T-helper 2 cell treated with Interferon-gamma antibody and Interleukin-4, amounts not matched to agents 5 μg/mL and 100 μg/mL, for 36 hours (primary cell): Measurements from ENCODE around the gene KRT13.

Source experiments
- DNase-seq: peaks from one replicate; pipeline ENCODE4 v3.0.0; 2021; ENCODE audit warnings: low spot score
- H3K27ac Mint-ChIP-seq: one replicate; pipeline ENCODE4 v1.8.0; 2021; ENCODE audit warnings: mild to moderate bottlenecking, mixed read lengths
- H3K27me3 Mint-ChIP-seq: one replicate; pipeline ENCODE4 v1.8.0; 2021; ENCODE audit warnings: low read depth, mixed read lengths
- H3K36me3 Mint-ChIP-seq: one replicate; pipeline ENCODE4 v1.8.0; 2021; ENCODE audit warnings: low read depth, mixed read lengths
- H3K4me1 Mint-ChIP-seq: one replicate; pipeline ENCODE4 v1.8.0; 2021; ENCODE audit warnings: low read depth, mixed read lengths
- H3K4me3 Mint-ChIP-seq: one replicate; pipeline ENCODE4 v1.8.0; 2022; ENCODE audit warnings: mild to moderate bottlenecking, moderate library complexity, mixed read lengths
- H3K9me3 Mint-ChIP-seq: one replicate; pipeline ENCODE4 v1.8.0; 2021; ENCODE audit warnings: mixed read lengths

Gene KRT13

GRCh38 chr17:41484920-41485904 is 20.2 kb downstream of the KRT13 start:
- Mint-ChIP-seq H3K27ac (no peak overlapping the region), H3K4me1 (no peaks in the 10 kb centered on the region), H3K36me3 (no peaks in the 10 kb centered on the region), H3K4me3 (no peak overlapping the region), H3K9me3 (no peaks in the 10 kb centered on the region), H3K27me3 (peaks cover 3% of the 10 kb centered on the region)
- DNase-seq, result no peak

- H3K27ac Mint-ChIP-seq, result no peak overlapping the region
- DNase-seq, result no peak
- no peak overlapping the region for H3K4me3 Mint-ChIP-seq
- no peaks in the 10 kb centered on the region for H3K36me3 Mint-ChIP-seq
- H3K9me3 Mint-ChIP-seq, result no peaks in the 10 kb centered on the region
- peaks cover 3% of the 10 kb centered on the region for H3K27me3 Mint-ChIP-seq
- no peaks in the 10 kb centered on the region for H3K4me1 Mint-ChIP-seq
Observed at GRCh38 chr17:41483991-41484826, 21.2 kb downstream of the KRT13 start.

- no peaks in the 10 kb centered on the region for H3K9me3 Mint-ChIP-seq
- no peak overlapping the region for H3K27ac Mint-ChIP-seq
- no peaks in the 10 kb centered on the region for H3K36me3 Mint-ChIP-seq
- no peaks in the 10 kb centered on the region for H3K4me1 Mint-ChIP-seq
- no peak for DNase-seq
- H3K4me3 Mint-ChIP-seq, result no peak overlapping the region
- H3K27me3 Mint-ChIP-seq, result peaks cover 3% of the 10 kb centered on the region
Observed at GRCh38 chr17:41483531-41483930, 21.9 kb downstream of the KRT13 start.

GRCh38 chr17:41481036-41481435 is 24.4 kb downstream of the KRT13 start, which contains the start of gene KRT35:
TSS of gene KRT35 (minus strand) at chr17:41481151. CDS start at chr17:41481097, 54 bp downstream.
- no peak within 1 kb of the TSS for H3K4me3 Mint-ChIP-seq
- H3K4me1 Mint-ChIP-seq, result no peaks in the 10 kb centered on the region
- peaks cover 3% of the 10 kb centered on the region for H3K27me3 Mint-ChIP-seq
- no peak for DNase-seq
- no peaks in the 10 kb centered on the region for H3K36me3 Mint-ChIP-seq
- no peak within 1 kb of the TSS for H3K27ac Mint-ChIP-seq
- H3K9me3 Mint-ChIP-seq, result no peaks in the 10 kb centered on the region

- H3K4me1 Mint-ChIP-seq, result no peaks in the 10 kb centered on the region
- peaks cover 3% of the 10 kb centered on the region for H3K27me3 Mint-ChIP-seq
- DNase-seq, result no peak
- no peaks in the 10 kb centered on the region for H3K9me3 Mint-ChIP-seq
- H3K4me3 Mint-ChIP-seq, result no peak overlapping the region
- H3K27ac Mint-ChIP-seq, result no peak overlapping the region
- H3K36me3 Mint-ChIP-seq, result no peaks in the 10 kb centered on the region
Observed at GRCh38 chr17:41480581-41480980, 24.8 kb downstream of the KRT13 start.

- Mint-ChIP-seq H3K36me3 (no peaks in the 10 kb centered on the region), H3K27ac (no peak overlapping the region), H3K27me3 (peaks cover 3% of the 10 kb centered on the region), H3K4me3 (no peak overlapping the region), H3K4me1 (no peaks in the 10 kb centered on the region), H3K9me3 (no peaks in the 10 kb centered on the region)
- no peak for DNase-seq
Observed at GRCh38 chr17:41480136-41480535, 25.3 kb downstream of the KRT13 start.

- Mint-ChIP-seq H3K9me3 (no peaks in the 10 kb centered on the region), H3K27me3 (no peaks in the 10 kb centered on the region), H3K4me1 (no peaks in the 10 kb centered on the region), H3K4me3 (no peak overlapping the region), H3K27ac (no peak overlapping the region), H3K36me3 (no peaks in the 10 kb centered on the region)
- no peak for DNase-seq
Observed at GRCh38 chr17:41478237-41478636, 27.2 kb downstream of the KRT13 start.

- Mint-ChIP-seq H3K4me3 (no peak overlapping the region), H3K27me3 (no peaks in the 10 kb centered on the region), H3K36me3 (no peaks in the 10 kb centered on the region), H3K4me1 (no peaks in the 10 kb centered on the region), H3K27ac (no peak overlapping the region), H3K9me3 (no peaks in the 10 kb centered on the region)
- DNase-seq, result no peak
Observed at GRCh38 chr17:41476866-41477815, 28.3 kb downstream of the KRT13 start.

GRCh38 chr17:41475421-41475820 is 30.0 kb downstream of the KRT13 start:
- Mint-ChIP-seq H3K4me3 (no peak overlapping the region), H3K27ac (no peak overlapping the region), H3K27me3 (peaks cover 3% of the 10 kb centered on the region), H3K4me1 (no peaks in the 10 kb centered on the region), H3K9me3 (no peaks in the 10 kb centered on the region), H3K36me3 (no peaks in the 10 kb centered on the region)
- no peak for DNase-seq

GRCh38 chr17:41474863-41475262 is 30.5 kb downstream of the KRT13 start:
- Mint-ChIP-seq H3K4me3 (no peak overlapping the region), H3K27me3 (peaks cover 3% of the 10 kb centered on the region), H3K36me3 (no peaks in the 10 kb centered on the region), H3K27ac (no peak overlapping the region), H3K4me1 (no peaks in the 10 kb centered on the region), H3K9me3 (no peaks in the 10 kb centered on the region)
- DNase-seq, result no peak

GRCh38 chr17:41468346-41468745 is 37.1 kb downstream of the KRT13 start:
- Mint-ChIP-seq H3K9me3 (no peaks in the 10 kb centered on the region), H3K4me3 (no peak overlapping the region), H3K36me3 (no peaks in the 10 kb centered on the region), H3K27ac (no peak overlapping the region), H3K27me3 (peaks cover 5% of the 10 kb centered on the region), H3K4me1 (no peaks in the 10 kb centered on the region)
- no peak for DNase-seq

GRCh38 chr17:41467561-41467960 is 37.9 kb downstream of the KRT13 start:
- Mint-ChIP-seq H3K27me3 (peaks cover 5% of the 10 kb centered on the region), H3K4me1 (no peaks in the 10 kb centered on the region), H3K36me3 (no peaks in the 10 kb centered on the region), H3K9me3 (no peaks in the 10 kb centered on the region), H3K27ac (no peak overlapping the region), H3K4me3 (no peak overlapping the region)
- no peak for DNase-seq

GRCh38 chr17:41466988-41467387 is 38.4 kb downstream of the KRT13 start, which contains the start of gene KRT32:
TSS of gene KRT32 (minus strand) at chr17:41467386. CDS start at chr17:41467325, 61 bp downstream.
- no peak for DNase-seq
- H3K27me3 Mint-ChIP-seq, result peaks cover 5% of the 10 kb centered on the region
- no peaks in the 10 kb centered on the region for H3K4me1 Mint-ChIP-seq
- no peak within 1 kb of the TSS for H3K4me3 Mint-ChIP-seq
- H3K36me3 Mint-ChIP-seq, result no peaks in the 10 kb centered on the region
- H3K9me3 Mint-ChIP-seq, result no peaks in the 10 kb centered on the region
- H3K27ac Mint-ChIP-seq, result no peak within 1 kb of the TSS
